GM18519 (cell line): ENCODE results near the gene APOM.

Experiments used
- ATAC-seq: cut with Tn5 transposase; IDR thresholded peaks from one replicate; pipeline ENCODE4 v1.9.1; 2021; ENCODE audit warnings: mild to moderate bottlenecking, moderate library complexity; ENCODE audit not compliant: unreplicated experiment, low FRiP score

The APOM gene

GRCh38 chr6:31630177-31630934 lies 25.3 kb upstream of the APOM start:
- no peak for ATAC-seq

DNA sequence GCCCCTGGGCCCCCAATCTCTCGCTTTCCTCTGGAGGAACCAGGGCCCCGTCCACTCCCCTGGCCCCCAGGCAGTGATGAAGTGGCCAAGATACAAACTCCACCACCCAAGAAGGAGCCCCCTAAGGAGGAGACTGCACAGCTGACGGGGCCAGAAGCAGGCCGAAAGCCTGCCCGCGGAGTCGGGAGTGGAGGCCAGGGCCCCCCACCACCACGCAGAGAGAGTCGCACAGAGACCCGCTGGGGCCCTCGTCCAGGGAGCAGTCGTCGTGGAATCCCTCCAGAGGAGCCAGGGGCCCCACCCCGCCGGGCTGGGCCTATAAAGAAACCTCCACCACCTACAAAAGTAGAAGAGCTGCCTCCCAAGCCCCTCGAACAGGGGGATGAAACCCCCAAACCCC lies 24.5 kb upstream of the APOM start:
- no peak for ATAC-seq

DNA sequence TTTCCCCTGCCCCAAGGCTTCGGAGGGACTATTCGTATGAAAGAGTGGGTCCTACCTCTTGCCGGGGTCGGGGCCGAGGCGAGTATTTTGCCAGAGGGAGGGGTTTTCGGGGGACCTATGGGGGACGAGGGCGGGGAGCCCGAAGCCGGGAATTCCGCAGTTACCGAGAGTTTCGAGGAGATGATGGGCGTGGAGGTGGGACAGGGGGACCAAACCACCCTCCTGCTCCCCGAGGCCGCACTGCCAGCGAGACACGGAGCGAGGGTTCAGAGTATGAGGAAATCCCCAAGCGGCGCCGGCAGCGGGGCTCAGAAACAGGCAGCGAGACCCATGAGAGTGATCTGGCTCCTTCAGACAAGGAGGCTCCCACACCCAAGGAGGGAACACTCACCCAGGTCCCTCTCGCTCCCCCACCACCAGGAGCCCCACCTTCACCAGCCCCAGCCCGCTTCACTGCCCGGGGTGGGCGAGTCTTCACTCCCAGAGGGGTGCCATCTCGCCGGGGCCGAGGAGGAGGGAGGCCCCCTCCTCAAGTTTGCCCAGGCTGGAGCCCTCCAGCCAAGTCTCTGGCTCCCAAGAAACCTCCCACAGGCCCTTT lies 23.9 kb upstream of the APOM start:
- no peak for ATAC-seq

DNA sequence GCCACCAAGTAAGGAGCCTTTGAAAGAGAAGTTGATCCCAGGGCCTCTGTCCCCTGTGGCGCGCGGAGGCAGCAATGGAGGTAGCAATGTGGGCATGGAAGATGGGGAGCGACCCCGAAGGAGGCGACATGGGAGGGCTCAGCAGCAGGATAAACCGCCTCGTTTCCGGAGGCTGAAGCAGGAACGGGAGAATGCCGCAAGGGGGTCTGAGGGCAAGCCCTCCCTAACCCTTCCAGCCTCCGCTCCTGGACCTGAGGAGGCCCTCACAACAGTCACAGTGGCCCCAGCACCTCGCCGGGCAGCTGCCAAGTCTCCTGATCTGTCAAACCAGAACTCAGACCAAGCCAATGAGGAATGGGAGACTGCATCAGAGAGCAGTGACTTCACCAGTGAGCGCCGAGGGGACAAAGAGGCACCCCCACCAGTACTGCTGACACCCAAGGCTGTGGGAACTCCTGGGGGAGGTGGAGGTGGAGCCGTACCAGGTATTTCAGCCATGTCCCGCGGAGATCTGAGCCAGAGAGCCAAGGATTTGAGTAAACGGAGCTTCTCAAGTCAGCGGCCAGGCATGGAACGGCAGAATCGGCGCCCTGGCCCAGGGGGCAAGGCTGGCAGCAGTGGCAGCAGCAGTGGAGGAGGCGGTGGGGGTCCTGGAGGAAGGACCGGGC lies 23.3 kb upstream of the APOM start:
- ATAC-seq, result no peak

GRCh38 chr6:31633447-31633846 lies 22.2 kb upstream of the APOM start:
- ATAC-seq, result no peak

DNA sequence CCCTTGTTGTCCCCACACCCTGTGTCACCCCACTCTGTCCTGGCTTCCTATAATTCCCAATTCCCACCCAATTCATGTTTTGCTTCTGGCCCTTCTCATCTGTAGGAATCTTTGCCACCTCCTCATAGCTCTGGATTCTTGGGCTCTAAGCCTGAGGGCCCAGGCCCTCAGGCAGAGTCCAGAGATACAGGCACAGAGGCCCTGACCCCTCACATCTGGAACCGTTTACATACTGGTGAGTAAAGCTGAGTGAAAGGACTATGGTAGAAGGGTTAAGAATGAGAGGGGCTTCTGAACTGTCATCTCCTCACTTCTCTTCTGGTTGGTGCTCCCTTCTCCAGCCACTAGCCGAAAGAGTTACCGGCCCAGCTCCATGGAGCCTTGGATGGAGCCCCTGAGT lies 21.6 kb upstream of the APOM start:
- ATAC-seq, result no peak

DNA sequence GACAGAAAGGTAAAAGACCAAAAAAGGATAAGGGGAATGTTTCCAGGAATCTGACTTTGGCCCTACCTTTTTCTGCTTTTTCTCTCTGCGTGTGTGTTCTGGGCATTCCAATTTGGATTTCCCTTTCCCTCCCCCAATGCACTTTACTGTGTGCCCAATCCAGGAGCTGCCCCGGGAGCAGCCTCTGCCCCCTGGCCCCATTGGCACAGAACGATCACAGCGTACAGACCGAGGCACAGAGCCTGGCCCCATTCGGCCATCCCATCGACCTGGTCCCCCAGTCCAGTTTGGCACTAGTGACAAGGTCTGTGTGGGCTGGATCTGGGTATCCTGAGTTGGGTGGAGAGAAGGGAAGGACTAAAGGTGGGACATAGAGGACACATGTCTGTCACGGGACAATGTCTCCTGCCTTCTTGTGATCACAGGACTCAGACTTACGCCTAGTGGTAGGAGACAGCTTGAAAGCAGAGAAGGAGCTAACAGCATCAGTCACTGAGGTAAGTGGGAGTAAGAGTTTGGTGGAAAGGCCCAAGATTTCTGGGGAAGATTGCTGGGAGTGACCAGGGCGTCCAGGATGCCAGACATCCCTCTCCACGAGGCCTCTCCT lies 20.6 kb upstream of the APOM start:
- ATAC-seq, result no peak

- no peak for ATAC-seq
Measured at GRCh38 chr6:31636698-31637596, 18.7 kb upstream of the APOM start.

DNA sequence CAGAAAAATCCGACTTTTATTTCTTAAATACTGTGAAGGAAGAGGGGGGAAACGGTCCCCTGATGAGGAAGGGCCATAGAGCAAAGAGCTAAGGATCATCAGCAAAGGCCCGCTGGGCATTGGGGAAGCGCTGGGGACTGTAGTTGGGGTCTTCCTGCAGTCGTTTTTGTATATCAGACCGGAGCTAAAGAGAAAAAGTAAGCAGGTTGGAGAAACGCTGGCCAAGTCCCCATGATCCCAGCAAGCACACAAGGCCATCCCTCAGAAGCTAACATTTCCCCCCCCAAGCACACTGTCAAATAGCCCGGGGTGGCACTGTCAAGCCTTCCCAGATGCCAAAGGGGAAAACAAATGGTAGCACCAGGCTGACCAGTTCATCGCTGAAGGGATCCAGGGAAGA lies 16.7 kb upstream of the APOM start:
- ATAC-seq, result no peak

DNA sequence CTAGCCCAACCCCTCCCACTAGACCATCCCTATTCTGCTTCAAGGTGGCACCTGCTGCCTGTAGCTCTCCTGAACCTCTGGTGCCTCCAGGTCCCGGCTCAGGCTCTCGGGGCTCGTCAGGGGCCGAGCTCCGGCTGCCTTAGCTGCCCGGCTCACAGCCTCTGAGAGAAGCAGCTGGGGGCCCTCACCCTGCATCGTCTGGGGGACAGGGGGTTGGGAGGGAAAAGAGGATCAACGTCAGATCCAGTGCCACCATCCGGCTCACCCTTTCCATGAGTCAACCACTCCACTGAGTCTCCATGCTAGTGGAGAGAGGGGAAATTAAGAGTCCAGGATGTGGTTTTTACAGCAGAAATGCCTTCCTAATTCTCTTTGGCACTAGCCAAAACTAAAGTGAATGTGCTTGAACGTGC lies 16.2 kb upstream of the APOM start:
- ATAC-seq, result no peak

- no peak for ATAC-seq
Measured at GRCh38 chr6:31640612-31641011, 15.1 kb upstream of the APOM start.

- no peak for ATAC-seq
Measured at GRCh38 chr6:31641370-31641769, 14.3 kb upstream of the APOM start.

DNA sequence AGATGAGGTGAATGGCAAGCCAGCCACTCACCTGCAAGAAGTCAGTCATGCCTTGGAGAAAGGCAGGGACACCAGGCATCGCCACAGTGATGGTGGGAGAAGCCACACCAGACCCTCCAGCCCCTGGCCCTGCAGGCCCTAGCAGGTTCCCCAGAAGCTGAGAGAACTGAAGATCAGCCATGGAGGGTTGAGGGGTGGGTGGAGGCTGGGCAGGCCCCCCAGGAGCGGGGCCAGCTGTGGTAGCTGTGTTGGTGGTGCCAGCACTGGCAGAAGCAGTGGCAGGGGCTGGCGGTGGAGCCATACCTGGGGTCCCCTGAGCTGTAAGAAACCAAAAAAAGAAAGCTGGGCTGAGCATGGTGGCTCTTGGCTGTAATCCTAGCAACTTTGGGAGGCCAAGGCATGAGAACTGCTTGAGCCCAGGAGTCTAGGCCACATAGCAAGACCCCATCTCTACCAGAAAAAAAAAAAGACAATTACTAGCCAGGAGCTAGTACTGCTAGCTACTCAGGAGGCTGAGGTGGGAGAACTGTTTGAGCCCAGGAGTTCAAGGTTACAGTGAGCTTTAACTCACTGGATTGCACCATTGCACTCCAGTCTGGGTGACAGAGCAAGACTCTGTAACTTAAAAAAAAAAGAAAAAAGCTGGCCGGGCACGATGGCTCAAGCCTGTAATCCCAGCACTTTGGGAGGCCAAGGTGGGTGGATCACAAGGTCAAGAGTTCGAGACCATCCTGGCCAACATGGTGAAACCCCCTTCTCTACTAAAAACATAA lies 12.7 kb upstream of the APOM start:
- ATAC-seq, result no peak

GRCh38 chr6:31643818-31644454 lies 11.8 kb upstream of the APOM start:
- ATAC-seq, result no peak

- no peak for ATAC-seq
Measured at GRCh38 chr6:31645325-31645724, 10.4 kb upstream of the APOM start.

GRCh38 chr6:31651602-31652191 lies 4.0 kb upstream of the APOM start:
- ATAC-seq, result peak; percentile 25

DNA sequence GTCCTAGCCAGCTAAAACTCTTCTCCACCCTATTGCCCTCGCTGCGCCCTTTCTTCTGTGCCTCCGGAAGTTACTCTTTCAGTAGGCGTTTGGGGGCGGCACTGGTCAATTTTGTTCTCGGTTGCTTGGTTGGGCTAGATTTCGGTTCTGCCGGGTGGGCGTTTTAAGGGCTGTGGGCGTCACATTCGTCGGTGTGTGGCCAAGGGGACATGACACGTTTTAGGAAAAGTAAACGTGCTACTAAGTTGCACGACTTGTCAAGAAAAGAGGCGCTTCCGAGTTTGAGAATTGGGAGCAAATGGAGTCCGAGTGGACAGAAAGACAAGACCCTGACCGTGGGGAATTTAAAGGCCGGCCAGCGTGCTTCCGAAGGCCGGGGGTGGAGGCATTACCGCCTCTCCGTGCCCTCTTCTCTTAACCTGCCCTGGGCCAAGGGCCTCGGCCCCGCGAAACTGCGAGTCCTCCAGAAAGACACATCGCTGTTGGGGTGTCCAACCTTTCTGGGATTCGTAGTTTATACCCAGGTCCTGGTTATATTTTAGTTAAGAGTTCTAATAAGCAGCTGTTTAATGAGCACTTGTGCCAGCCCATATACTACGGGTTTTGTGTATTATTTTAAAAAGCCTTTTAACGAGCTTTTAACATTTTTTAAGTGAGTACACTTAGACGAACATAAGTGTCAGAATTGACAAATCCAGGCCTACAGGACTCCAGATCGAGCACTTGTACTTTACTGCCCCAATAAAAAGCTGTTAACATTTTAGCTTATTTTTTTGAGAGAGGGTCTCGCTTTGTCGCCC lies 2.6 kb upstream of the APOM start:
- ATAC-seq, result peak; percentile 36
